RWPE2 (cell line): ENCODE results near the gene SCARF1.

ENCODE experiments used
- ATAC-seq: fragments of 200-7000 bp; cut with Tn5 transposase; 3 replicates; pipeline ENCODE4 v1.9.1; 2021; ENCODE audit warnings: low read depth
- DNase-seq: peaks from one replicate; pipeline ENCODE4 v3.0.0-alpha.2; 2020; ENCODE audit warnings: low spot score
- H3K27ac ChIP-seq: fragments of 450-650 bp; 2 replicates; pipeline ENCODE4 v1.5.1; 2017; ENCODE audit warnings: mild to moderate bottlenecking; ENCODE audit not compliant: poor library complexity, severe bottlenecking
- H3K27me3 ChIP-seq: fragments of 250-450 bp; sonication (Bioruptor Pico); 2 replicates; pipeline ENCODE4 v1.5.1; 2021; ENCODE audit warnings: mild to moderate bottlenecking, moderate library complexity; ENCODE audit not compliant: insufficient read depth, poor library complexity, severe bottlenecking
- H3K36me3 ChIP-seq: fragments of 250-450 bp; sonication (Bioruptor Pico); 2 replicates; pipeline ENCODE4 v1.5.1; 2020; ENCODE audit warnings: low read depth, mild to moderate bottlenecking, moderate library complexity
- H3K4me1 ChIP-seq: fragments of 250-450 bp; sonication (Bioruptor Pico); 2 replicates; pipeline ENCODE4 v1.5.1; 2021; ENCODE audit warnings: mild to moderate bottlenecking, moderate library complexity; ENCODE audit not compliant: insufficient read depth, poor library complexity, severe bottlenecking
- H3K4me3 ChIP-seq: fragments of 250-450 bp; sonication (Bioruptor Pico); 2 replicates; pipeline ENCODE4 v1.5.1; 2021; ENCODE audit warnings: mild to moderate bottlenecking, moderate library complexity; ENCODE audit not compliant: severe bottlenecking
- H3K9me3 ChIP-seq: fragments of 250-450 bp; sonication (Bioruptor Pico); 2 replicates; pipeline ENCODE4 v1.5.1; 2021; ENCODE audit warnings: mild to moderate bottlenecking, moderate library complexity; ENCODE audit not compliant: severe bottlenecking
- TF ChIP-seq, protein P1 (sequence below): fragments of 450-650 bp; IDR thresholded peaks from one replicate; pipeline ENCODE4 v1.5.1; 2017; ENCODE audit warnings: mild to moderate bottlenecking, moderate library complexity; ENCODE audit not compliant: poor library complexity, severe bottlenecking

The SCARF1 gene

DNA sequence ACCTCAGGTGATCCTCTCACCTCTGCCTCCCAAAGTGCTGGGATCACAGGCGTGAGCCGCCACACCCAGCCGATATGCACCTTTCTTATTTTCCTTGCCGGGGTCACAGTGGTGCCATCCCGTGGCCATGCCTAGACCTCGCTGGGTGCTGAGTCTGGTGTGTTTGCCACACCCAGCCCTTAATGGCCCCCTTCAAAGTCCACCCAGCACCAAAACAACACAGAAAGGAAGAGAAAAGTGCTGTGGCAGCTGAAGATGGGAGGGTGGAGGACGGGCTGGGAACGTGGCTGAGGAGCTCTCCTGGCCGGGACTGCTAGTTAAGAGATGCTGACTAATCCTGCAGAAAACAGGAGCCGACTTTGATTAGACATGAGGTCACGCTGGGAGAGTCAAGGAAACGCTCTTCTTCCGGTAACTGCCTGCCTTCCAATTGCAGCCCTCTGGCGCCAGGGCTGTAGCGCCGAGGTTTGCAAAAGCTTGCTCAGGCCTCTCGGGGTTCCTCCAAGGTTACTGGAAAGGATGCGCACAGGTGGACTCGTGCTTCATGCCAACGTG is 27.8 kb downstream of the SCARF1 start:
- Histone ChIP-seq H3K9me3 (no peaks in the 10 kb centered on the region), H3K36me3 (peaks cover 6% of the 10 kb centered on the region; the same call in 1 of the 2 replicates), H3K4me3 (no peak overlapping the region), H3K27ac (no peak overlapping the region), H3K4me1 (no peaks in the 10 kb centered on the region), H3K27me3 (no peaks in the 10 kb centered on the region)
- TF ChIP-seq, protein P1, sequence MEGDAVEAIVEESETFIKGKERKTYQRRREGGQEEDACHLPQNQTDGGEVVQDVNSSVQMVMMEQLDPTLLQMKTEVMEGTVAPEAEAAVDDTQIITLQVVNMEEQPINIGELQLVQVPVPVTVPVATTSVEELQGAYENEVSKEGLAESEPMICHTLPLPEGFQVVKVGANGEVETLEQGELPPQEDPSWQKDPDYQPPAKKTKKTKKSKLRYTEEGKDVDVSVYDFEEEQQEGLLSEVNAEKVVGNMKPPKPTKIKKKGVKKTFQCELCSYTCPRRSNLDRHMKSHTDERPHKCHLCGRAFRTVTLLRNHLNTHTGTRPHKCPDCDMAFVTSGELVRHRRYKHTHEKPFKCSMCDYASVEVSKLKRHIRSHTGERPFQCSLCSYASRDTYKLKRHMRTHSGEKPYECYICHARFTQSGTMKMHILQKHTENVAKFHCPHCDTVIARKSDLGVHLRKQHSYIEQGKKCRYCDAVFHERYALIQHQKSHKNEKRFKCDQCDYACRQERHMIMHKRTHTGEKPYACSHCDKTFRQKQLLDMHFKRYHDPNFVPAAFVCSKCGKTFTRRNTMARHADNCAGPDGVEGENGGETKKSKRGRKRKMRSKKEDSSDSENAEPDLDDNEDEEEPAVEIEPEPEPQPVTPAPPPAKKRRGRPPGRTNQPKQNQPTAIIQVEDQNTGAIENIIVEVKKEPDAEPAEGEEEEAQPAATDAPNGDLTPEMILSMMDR = no peak
- DNase-seq = no peak
- ATAC-seq = peak; percentile 41; the same call in 1 of the 3 replicates

DNA sequence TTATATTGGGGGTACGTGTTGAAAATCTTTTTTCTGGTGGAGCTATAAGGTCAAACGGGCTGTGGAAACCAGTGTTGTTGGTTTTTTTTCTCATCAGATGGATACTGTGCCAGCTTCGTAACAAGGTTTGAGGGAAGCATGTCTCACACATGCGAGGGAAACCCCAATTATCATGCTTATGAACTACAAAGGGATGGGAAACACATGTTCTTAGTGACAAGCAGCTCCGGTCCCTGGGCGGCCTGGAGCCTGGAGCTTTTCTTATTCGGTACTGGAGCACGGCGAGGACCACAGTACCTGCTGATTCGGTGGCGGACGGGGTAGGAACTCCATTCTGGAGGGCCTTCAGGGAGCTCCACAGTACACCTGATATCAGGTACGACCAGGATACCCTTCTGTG is 29.4 kb downstream of the SCARF1 start:
- TF ChIP-seq, protein P1 = no peak
- no peak overlapping the region for H3K4me3 ChIP-seq
- ATAC-seq = no peak
- H3K9me3 ChIP-seq = no peaks in the 10 kb centered on the region
- no peaks in the 10 kb centered on the region for H3K4me1 ChIP-seq
- no peak overlapping the region for H3K27ac ChIP-seq
- H3K36me3 ChIP-seq = peaks cover 6% of the 10 kb centered on the region; the same call in 1 of the 2 replicates
- no peaks in the 10 kb centered on the region for H3K27me3 ChIP-seq
- DNase-seq = no peak

DNA sequence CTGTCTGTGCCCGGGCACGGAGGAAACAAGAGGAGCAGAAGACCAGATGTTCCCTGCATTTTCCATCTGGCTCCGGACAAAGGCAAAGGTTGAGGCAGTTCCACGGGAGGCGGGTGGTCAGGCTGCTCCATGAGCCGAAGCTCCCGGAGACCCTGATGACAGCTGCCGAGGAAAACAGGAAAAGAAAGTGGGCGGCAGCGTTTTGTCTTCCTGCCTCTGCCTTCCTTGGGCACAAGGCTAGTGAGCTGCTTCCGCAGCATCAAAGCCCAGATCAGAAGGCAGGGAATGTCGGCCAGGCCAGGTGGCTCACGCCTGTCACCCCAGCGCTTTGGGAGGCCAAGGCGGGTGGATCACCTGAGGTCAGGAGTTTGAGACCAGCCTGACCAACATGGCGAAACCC is 33.1 kb downstream of the SCARF1 start:
- no peak overlapping the region for H3K4me3 ChIP-seq
- H3K4me1 ChIP-seq = no peaks in the 10 kb centered on the region
- no peaks in the 10 kb centered on the region for H3K9me3 ChIP-seq
- TF ChIP-seq, protein P1 = no peak
- H3K27me3 ChIP-seq = no peaks in the 10 kb centered on the region
- peaks cover 14% of the 10 kb centered on the region for H3K36me3 ChIP-seq
- H3K27ac ChIP-seq = no peak overlapping the region
- DNase-seq = no peak
- ATAC-seq = no peak

DNA sequence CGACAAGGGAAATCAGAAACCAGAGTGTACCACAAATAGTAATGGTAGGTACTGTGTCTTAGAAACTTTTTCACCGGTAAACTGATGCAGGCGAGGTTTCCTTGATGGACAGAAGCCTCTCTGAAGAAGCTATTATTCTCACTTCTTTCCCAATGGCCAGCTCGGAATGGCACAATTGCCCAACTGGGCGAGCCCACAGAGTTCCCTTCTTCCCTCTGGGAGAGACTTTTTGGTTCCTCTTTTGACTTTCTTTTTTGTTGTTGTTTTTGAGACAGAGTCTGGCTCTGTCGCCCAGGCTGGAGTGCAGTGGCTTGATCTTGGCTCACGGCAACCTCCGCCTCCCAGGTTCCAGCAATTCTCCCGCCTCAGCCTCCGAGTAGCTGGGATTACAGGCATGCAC is 33.8 kb downstream of the SCARF1 start:
- no peaks in the 10 kb centered on the region for H3K9me3 ChIP-seq
- no peak overlapping the region for H3K4me3 ChIP-seq
- ATAC-seq = no peak
- H3K27me3 ChIP-seq = no peaks in the 10 kb centered on the region
- DNase-seq = no peak
- no peaks in the 10 kb centered on the region for H3K4me1 ChIP-seq
- no peak overlapping the region for H3K27ac ChIP-seq
- TF ChIP-seq, protein P1 = no peak
- H3K36me3 ChIP-seq = peaks cover 14% of the 10 kb centered on the region

DNA sequence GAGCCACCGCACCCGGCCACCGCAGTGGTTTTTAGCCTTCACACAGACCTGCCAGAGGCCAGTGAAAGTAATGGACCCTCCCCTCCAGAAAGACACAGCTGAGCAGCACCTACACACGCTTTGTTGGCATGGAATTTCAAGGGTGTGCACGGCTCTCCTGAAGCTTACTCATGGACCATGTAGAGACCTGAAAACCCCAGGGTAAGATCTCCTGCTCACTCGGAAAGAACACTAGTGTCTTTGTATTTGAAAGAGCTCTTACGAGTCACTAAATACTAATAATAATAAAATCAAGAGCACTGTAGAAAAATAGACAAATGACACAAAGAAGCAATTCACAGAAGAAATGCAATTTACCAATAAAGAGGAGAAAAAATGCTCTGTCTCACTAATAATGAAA is 36.9 kb downstream of the SCARF1 start:
- ATAC-seq (no peak), DNase-seq (no peak)
- TF ChIP-seq, protein P1 = no peak
- Histone ChIP-seq H3K36me3 (peaks cover 12% of the 10 kb centered on the region), H3K4me1 (no peaks in the 10 kb centered on the region), H3K27me3 (no peaks in the 10 kb centered on the region), H3K9me3 (no peaks in the 10 kb centered on the region), H3K27ac (no peak overlapping the region), H3K4me3 (no peak overlapping the region)
